Stromal cell of bone marrow (primary cell): ENCODE results near the gene SHFL.

Experiments used
- DNase-seq: peaks from one replicate; pipeline ENCODE4 v3.0.0-alpha.2; 2012; ENCODE audit warnings: low read depth

The SHFL gene

GRCh38 chr19:10087296-10088061 lies 1.4 kb downstream of the SHFL start:
- DNase-seq, result no peak

GRCh38 chr19:10088949-10089554 lies 2.9 kb downstream of the SHFL start:
- no peak for DNase-seq

GRCh38 chr19:10089801-10090375 lies 3.8 kb downstream of the SHFL start:
- no peak for DNase-seq

- DNase-seq, result no peak
These were observed 5.2 kb downstream of the SHFL start for GRCh38 chr19:10091370-10091687.

- DNase-seq, result no peak
These were observed 6.0 kb downstream of the SHFL start for GRCh38 chr19:10091895-10092641.

- DNase-seq, result no peak
These were observed 6.7 kb downstream of the SHFL start for GRCh38 chr19:10092648-10093294.

GRCh38 chr19:10093295-10094186 lies 7.4 kb downstream of the SHFL start:
- no peak for DNase-seq

- DNase-seq, result no peak
These were observed 9.5 kb downstream of the SHFL start for GRCh38 chr19:10095622-10095947.

- DNase-seq, result peak; percentile 72
These were observed 10.0 kb downstream of the SHFL start for GRCh38 chr19:10095948-10096614.

- DNase-seq, result no peak
These were observed 10.5 kb downstream of the SHFL start for GRCh38 chr19:10096615-10096963.

GRCh38 chr19:10100163-10100785 lies 14.2 kb downstream of the SHFL start:
- no peak for DNase-seq

GRCh38 chr19:10102787-10103236 lies 16.7 kb downstream of the SHFL start:
- no peak for DNase-seq

GRCh38 chr19:10104130-10104513 lies 18.0 kb downstream of the SHFL start:
- DNase-seq, result no peak

GRCh38 chr19:10104665-10105508 lies 18.8 kb downstream of the SHFL start:
- DNase-seq, result no peak

GRCh38 chr19:10105509-10106099 lies 19.5 kb downstream of the SHFL start:
- no peak for DNase-seq

GRCh38 chr19:10106100-10106936 lies 20.2 kb downstream of the SHFL start, which contains the start of gene PPAN:
Gene PPAN, plus strand, starts transcription at chr19:10106362. Its CDS starts 33 bp downstream, at chr19:10106395.
- DNase-seq, result peak; percentile 96

GRCh38 chr19:10107254-10107653 lies 21.1 kb downstream of the SHFL start:
- DNase-seq, result no peak

GRCh38 chr19:10107817-10108367 lies 21.8 kb downstream of the SHFL start:
- no peak for DNase-seq
